Iris pigment epithelial cell (primary cell): ENCODE measurements around the gene CLEC7A.

ENCODE experiments used
- DNase-seq: peaks from one replicate; pipeline ENCODE4 v3.0.0-alpha.2; 2011; ENCODE audit warnings: low read depth

CLEC7A gene

DNA sequence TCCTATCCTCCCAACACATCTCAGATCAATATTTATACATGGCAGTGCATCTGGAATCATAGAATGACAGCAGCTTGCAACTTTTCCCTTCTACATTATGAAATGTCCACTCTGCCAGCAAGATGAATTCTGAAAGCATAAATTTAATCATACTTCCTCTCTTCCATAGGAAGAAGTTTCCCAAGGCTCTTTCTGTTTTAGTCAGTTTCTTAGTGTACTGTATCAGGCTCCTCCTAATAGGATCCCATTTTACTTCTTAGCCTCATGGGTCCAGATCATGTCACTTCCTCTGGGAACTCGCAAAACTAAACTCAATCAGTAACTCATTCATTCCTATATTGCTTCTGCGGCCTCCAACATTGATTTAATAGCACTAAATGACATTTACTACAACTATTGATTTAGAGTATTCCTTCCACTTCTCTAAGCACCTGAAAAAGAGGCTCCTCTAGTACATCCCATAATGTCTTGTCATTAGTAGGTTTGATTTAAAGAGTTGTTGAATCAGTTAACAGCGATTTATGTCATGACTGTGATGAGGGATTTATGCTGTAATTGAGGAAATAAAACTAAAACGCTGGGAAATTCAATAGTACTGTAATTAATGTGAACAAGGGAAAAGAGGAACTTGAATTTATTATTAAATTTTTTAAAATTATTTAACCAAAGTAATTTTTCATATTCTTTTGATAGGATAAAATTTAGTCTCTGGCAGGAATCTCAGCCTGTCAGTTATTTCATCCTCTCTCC is 35.2 kb downstream of the CLEC7A start:
- DNase-seq, result no peak

DNA sequence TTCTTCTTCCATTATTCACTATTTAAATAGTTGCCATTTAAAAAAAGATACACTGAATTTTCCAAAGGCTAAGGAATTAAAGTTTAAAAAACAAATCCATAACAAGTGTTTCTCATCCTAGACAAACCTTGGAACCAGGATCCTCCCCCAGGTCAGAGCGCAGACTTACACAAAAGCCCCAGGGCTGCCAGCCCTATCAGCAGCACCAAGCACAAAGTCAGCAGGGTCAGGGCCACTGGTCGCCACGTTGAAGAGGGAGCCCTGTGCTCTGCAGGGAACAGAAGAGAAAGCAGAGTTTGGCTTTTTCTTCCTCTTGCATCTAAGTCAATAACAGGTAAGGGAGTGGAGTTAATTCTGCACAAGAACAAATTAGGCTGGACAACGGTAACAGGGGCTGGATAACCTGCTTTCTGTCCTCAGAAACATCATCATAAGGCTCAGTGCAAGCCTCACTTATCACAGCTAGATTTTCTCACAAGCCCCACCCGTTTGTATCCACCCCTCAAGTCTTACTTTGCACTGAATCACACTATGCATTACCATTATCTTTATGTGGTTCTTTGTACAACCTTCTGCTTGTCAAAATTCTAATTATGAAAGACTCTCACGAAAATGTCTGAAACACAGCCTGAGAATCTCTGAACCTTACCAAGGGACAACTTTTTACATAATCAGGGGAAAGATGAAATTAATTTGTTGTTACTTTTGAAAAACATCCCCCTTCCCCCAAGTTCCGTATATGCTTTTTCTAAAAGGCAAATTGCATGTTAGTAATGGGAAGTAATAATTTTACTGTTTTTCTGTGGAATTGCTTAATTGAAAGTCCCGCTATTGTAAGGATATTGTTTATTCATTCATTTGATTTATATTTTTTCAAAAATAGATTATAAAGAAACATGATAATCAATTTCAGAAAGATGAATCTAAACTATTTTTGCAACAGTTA is 40.8 kb downstream of the CLEC7A start:
- no peak for DNase-seq

DNA sequence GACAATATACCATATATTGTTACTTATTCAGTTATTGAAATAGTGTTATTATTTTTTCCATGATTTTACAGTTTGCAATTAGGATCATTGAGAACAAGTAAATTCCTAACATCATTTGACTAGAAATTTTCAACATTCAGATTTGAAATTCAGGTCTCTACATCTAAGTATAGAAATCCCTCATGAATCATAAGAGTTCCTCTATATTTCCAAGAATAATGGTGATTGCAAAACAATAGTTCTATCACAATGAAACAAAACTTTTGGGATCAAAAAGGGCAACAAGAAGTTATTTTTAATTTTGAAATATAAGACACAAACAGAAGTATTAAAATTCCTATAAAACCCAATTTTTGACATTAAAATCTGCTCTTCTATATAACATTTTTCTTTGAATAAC is 42.0 kb downstream of the CLEC7A start:
- DNase-seq, result no peak

DNA sequence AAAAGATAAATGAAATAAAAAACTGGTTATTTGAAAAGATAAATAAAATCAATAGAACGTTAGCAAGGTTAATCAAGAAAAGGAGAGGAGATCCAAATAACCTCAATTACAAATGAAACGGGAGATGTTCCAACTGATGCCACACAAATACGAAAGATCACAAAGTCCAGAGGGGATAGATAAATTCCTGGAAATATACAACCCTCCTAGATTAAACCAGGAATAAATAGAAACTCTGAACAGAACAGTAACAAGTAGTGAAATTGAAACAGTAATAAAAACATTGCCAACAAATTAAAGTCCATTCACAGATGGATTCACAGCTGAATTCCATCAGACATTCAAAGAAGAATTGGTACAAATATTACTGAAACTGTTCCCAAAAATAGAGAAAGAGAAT is 43.6 kb downstream of the CLEC7A start:
- no peak for DNase-seq

DNA sequence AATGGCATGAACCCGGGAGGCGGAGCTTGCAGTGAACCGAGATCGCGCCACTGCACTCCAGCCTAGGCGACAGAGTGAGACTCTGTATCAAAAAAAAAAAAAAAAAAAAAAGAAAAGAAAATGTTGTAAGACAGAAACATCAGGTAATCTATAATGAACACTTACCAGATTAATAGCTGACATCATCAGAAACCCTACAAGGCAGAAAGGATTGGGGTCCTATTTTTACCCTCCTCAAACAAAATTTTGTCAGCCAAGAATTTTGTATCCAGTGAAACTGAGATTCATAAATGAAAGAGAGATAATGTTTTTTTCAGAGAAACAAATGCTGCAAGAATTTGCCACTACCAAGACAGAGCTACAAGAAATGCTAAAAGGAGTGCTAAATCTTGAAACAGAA is 45.3 kb downstream of the CLEC7A start:
- no peak for DNase-seq

DNA sequence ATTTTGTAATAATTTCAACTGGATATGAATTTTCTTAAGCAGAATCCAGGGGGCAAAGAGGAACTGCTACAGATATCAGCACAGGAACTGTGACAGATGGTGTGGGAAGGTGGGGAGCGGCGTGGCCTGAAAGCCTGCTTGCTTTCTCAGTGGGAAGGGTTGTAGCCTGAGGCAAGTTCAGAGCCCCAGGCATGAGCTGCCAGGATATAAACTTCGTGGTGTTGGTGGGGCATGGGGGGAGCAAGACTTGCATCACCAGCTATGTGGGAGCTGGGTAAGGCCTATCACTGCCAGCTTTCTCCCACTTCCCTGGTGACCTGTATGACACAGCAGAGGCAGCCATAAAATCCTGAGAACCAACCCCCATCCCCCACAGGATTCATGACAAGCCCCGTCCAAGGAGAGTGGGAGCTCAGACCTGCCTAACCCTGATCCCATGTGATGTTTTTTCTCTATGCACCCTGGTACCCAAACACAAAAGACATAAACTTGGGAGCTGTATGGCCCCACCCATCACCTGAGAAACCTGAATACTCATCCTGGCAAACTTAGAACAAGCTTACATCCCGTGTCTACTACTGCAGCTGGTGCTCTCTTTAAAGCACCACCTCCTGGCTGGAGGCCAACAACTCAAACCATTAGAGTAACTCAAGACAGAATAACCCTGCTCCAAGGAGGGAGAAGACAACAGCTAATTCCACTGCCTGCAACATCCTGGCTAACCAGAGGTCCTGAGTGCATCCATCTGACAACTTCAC is 47.7 kb downstream of the CLEC7A start:
- DNase-seq, result no peak

DNA sequence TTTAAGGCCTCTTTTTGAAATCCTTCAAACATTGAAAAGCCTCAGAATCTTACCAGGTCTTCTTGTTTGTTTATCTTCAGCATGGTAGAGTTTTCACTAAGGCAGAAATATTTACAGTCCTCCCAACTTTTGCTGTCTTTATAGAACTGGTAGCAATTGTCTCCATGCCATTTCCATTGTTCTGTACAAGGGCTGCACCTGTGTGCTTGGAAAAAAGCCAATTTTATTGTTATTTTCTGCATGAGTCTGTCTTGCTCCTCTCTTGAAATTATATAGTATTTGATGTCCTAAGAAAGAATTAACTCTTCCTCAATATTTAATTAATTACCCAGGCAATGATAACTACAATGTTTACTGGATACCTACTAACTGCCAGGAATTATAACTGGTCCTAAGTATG is 54.5 kb downstream of the CLEC7A start:
- DNase-seq, result no peak

DNA sequence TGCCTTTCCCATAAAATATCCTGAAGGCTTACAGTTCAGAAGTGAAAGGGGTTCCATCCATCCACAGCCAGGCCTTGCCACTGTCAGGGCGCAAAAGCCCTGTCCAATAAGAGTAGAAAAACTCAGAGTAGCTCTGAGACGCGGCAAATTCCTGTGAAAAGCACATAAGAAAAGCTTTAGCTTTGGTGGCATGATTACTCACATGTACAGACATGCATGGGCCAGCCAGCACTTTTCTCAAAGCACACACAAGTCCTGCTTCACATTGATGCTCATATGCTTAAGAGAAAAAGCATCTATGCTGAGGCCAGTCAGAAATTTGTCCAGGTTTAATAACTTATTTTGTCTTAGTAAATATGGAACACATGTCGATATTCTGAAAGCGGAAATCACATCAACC is 56.7 kb downstream of the CLEC7A start:
- DNase-seq, result no peak

DNA sequence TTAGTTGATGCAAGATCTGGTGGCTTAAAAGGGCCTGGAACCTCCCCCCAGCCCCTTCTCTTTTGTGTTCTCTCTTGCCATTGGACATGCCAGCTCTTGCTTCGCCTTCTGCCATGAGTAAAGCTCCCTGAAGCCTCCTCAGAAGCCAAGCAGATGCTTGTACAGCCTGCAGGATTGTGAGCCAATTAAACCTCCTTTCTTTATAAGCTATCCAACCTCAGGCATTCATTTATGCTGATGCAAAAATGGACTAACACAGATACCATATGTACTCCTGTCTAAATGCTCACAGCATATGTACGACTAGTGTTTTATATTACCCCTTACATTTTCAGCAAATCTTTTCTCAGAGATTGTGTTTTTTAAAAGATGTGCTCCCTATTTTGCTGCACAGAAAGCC is 57.9 kb downstream of the CLEC7A start:
- DNase-seq, result no peak

DNA sequence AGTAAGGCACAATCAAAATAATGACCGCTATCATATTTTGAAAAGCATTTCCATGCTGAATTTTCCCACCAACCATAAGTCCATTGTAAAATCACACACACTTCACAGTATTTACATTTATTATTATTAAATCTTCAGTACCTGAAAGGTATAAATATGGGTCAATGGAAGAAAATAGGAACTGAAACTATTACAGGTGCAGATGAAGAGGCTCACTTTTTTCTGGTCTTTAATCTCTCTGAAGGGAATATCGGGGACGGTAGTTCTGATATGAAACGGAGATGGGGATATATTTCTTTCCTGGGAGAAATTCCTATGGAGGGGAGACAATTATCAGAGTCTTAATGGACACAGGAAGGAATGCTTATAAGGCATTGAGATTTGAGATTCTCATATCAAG is 59.6 kb downstream of the CLEC7A start:
- no peak for DNase-seq

DNA sequence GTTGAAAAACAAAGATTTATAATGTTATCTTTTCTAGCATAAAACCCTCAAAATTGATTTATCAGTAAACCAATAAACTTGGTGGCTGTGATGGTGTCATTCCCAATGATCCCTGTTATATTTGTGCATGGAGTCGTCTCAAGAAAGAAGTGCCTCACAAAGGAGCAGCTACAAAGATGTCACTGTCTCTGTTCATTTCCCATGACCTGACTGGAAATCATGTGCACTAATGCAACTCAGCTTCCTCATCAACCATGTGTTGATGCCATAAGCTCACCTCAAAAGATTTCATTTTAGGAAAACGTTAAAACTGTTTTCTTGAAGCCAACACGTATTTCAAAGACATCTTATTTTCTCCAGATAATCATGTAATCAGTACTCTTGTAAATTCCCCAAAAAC is 60.0 kb downstream of the CLEC7A start:
- DNase-seq, result no peak

DNA sequence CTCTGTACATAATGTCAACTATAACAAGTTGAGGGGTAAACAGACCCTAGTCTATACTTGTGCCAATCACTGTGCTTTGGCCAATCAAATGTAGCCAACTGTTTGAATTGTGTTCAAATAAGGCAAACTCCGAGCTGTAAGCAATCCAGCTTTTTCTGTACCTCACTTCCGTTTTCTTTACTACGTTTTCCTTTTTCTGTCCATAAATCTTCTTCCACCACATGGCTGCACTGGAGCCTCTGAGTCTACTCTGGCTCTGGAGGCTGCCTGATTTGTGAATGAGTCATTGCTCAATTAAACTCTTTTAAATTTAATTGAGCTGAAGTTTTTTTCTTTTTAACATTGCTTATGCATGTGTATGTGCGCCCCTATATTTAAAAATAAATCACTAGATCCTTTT is 60.9 kb downstream of the CLEC7A start:
- peak; percentile 1 for DNase-seq

DNA sequence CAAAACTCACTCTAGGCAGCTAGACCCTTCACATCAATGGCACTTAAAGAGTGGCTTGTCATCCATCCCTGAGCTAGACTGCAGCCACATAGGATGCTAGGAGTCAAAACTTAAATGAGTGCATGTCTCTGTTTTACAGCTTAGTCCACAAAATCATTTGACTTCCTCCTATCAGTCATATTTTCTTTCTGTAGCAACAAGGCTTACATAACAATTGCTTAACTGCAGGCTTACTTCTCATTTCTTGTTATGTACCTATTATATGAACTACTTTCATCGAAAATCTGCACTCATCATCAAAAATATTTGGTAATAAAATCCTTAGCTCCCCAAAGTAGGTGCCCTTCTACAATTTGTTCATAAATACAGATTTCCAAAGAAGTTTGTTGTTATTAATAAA is 61.4 kb downstream of the CLEC7A start:
- DNase-seq, result no peak

DNA sequence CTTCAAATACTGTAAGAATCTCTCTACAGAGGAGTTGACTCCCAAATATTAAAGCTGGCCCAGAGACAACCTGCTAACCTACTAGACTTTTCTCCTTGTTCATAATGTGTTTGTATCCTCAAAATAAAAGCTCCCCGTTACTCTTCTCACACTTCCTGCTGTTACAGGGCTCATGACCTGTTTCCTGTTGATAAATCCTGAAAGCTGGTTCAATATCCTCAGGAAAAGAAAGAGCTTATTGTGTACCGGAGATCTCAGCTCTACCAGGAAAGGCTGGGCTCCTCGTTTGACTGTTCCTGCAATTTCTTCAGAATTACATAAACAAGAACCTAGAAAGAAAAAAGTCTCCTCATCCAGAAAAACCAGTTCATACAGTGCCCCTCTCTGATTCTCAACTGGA is 62.1 kb downstream of the CLEC7A start:
- DNase-seq, result no peak

DNA sequence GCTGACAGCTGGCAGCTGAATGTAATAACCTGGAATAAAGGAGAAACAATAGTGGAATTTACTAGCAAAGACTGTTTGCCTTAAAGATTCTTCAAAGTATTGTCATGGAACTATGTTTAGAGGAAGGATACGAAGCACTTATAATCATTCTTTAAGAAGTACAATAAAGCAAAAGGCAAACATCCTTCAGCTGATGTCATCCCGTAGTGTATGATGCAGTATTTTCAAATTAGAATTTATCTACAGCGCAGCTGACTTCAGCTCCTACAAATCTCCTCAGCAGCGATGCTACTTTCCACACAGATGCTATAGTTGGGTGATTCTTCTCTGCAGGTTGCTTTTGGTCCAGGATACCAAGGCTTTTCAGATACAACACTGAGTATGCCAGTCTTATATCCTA is 62.7 kb downstream of the CLEC7A start:
- DNase-seq, result no peak
